ENCODE results near the gene NFKBIL1.
"Not testable (repeated sequence)": the region's sequence is repeated elsewhere in the genome, so short reads cannot be mapped to it uniquely, and the experiment has no call there.

The NFKBIL1 gene

DNA sequence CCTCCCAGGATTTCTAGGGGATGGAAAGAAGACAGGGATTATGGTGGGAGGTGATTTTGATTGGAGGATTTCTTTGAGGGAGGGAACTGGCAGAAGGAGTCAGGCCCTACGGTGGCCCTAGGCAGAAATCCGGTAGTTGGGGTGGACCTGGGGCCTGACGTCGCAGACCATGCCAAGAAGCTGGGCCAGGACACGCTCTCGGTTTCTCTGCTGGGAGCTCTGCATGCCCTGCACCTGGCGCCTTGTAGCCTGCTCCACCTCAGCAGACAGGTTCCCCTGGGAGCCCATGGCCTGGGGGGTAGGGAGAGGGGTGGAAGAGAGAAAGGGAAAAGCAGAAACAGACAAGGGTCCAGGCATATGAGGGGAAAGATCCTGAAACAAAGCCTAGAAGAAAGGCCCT lies 2.1 kb upstream of the NFKBIL1 start:
- TF ChIP-seq, protein P1, sequence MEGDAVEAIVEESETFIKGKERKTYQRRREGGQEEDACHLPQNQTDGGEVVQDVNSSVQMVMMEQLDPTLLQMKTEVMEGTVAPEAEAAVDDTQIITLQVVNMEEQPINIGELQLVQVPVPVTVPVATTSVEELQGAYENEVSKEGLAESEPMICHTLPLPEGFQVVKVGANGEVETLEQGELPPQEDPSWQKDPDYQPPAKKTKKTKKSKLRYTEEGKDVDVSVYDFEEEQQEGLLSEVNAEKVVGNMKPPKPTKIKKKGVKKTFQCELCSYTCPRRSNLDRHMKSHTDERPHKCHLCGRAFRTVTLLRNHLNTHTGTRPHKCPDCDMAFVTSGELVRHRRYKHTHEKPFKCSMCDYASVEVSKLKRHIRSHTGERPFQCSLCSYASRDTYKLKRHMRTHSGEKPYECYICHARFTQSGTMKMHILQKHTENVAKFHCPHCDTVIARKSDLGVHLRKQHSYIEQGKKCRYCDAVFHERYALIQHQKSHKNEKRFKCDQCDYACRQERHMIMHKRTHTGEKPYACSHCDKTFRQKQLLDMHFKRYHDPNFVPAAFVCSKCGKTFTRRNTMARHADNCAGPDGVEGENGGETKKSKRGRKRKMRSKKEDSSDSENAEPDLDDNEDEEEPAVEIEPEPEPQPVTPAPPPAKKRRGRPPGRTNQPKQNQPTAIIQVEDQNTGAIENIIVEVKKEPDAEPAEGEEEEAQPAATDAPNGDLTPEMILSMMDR (IDR thresholded peaks at IDR 0.05; ENCODE audit: low read depth, low read length), result no peak
- H3K4me3 ChIP-seq (ENCODE audit: low read depth, low read length), result no peak overlapping the region

DNA sequence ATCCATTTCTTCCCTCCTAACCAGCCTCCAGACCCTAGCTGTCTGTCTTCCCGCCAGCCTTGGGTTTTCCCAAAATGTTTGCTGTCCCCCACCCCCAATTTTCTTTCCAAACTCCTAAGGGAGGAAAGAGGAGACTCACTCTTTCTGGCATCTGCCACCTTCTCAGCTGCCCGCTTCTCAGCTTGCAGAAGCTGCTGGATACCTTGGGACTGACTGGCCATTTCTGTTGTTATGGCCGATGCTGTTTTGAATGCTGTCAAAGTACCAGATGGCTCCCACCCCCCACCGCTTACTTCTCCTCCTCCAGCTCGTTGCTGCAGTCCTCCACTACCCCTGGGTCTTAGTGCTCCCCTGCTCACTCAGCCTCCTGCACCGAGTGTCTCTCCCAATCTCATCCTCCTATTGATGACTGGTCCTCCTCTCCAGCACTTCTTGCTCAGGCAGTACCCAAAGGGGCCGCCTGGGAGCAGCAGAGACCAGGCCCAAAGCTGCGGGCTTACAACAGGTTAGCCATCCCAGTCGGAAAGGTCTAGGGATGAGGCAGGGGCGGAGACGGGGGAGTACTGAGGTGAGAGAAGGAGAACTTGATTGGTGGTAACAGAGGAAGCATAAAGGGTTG lies 960 bp upstream of the NFKBIL1 start, which contains the start of gene ATP6V1G2:
Gene ATP6V1G2 (minus strand): TSS at position 270 of the 619 bp plus-strand sequence. CDS start 49 bp downstream, at position 221.
- peak within 1 kb of the TSS; percentile 59 for H3K4me3 ChIP-seq (ENCODE audit: low read depth, low read length)
- TF ChIP-seq, protein P1 (IDR thresholded peaks at IDR 0.05; ENCODE audit: low read depth, low read length), result peak; percentile 99

DNA sequence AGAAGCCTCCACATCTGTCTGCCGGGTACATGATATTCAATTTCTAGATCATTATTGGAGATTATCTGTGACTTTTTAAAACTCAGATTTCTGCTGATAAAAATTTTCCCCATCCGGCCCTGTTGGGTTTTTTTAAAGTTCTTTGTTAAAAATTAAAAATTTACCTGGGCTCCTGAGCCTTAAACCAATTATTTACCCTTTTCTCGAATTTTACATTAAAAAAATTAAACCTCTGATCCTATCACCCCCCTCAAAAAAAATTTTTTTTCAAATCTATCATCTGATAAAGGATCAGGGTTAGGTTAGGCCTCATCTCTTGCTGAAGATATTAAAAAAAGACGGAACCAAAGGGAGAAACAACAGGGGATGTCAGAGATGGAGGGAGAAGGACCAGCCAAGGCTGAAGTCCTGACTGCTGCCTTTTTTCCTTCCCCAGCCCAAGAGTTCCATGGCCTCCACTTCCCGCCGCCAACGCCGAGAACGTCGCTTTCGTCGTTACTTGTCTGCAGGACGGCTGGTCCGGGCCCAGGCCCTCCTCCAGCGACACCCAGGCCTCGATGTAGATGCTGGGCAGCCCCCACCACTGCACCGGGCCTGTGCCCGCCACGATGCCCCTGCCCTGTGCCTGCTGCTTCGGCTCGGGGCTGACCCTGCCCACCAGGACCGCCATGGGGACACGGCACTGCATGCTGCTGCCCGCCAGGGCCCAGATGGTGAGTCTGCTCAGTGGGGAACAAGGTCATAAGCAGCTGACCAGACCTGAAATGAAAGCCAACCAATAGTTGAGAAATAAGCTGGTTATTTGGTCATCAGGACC lies 527 bp downstream of the NFKBIL1 start:
- TF ChIP-seq, protein P1 (IDR thresholded peaks at IDR 0.05; ENCODE audit: low read depth, low read length), result no peak
- H3K4me3 ChIP-seq (ENCODE audit: low read depth, low read length), result peak overlapping the region; percentile 59

DNA sequence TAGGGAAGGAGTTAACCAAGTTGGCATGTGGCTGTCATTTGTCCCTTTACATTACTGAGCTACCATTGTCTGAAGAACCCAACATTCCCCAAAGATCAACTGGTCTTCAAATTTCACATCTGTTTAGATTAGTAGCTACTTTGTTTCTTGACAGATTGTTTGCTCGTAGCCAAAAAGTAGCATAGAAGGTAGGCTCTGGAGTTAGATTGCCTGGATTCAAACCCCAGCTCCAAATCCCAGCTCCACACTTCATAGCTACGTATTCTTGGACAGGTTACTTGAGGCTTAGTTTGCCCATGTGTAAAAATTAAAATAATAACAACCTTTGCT lies 1.1 kb downstream of the NFKBIL1 start:
- no peak overlapping the region for H3K4me3 ChIP-seq (ENCODE audit: low read depth, low read length)
- TF ChIP-seq, protein P1 (IDR thresholded peaks at IDR 0.05; ENCODE audit: low read depth, low read length), result no peak

DNA sequence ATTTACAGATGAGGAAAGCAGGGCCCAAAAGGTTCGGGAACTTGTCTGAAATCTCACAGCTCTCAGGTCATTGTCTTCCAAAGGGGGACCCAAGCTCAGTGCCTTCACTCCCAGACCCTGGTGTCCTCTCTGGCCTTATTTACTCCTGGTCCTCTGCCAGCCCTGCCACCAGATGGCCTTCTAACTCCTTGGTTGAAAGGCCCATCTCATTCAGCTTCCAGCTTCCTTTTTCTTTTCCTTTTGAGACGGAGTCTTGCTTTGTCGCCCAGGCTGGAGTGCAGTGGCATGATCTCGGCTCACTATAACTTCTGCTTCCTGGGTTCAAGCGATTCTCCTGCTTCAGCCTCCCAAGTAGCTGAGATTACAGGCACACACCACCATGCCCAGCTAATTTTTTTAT lies 4.0 kb downstream of the NFKBIL1 start:
- TF ChIP-seq, protein P1 (IDR thresholded peaks at IDR 0.05; ENCODE audit: low read depth, low read length), result peak; percentile 33

DNA sequence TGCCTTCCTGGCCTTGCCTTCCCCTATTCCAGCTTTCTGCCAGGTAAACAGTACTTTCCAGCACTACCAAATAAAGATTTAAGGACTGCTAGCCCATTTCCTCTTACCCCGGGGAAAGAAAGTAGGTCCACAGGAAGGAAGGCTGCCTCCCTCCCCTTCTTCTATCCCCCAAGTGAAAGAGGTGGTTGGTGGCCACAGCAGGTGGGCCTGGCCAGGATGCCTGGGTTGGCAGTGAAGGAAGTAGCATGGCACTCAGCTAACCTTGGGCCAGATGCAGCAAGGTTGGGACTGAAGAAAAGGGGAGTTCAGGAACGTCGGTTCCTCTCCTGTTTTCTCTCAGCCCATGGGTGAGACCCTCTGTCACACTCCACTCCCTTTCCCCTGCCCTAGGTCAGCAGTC lies 8.9 kb downstream of the NFKBIL1 start:
- H3K4me3 ChIP-seq (ENCODE audit: low read depth, low read length), result no peak overlapping the region
- TF ChIP-seq, protein P1 (IDR thresholded peaks at IDR 0.05; ENCODE audit: low read depth, low read length), result no peak

More for the DNA sequence above, 4.0 kb downstream of the NFKBIL1 start:
- H3K4me3 ChIP-seq (ENCODE audit: low read depth, low read length), result not testable (repeated sequence)

Data from WI38 (cell line).